Ramos (cell line): ENCODE data around the gene ULK2.
"Not testable (repeated sequence)": the region's sequence is repeated elsewhere in the genome, so short reads cannot be mapped to it uniquely, and the experiment has no call there.

Experiments used
- in situ Hi-C: fragments of 300-500 bp; cut with MboI; formaldehyde crosslinking; loops from one replicate; pipeline ENCODE4 v1.14.3; 2022; ENCODE audit warnings: low sequenced_read_pairs; ENCODE audit not compliant: unreplicated experiment

The ULK2 gene

DNA sequence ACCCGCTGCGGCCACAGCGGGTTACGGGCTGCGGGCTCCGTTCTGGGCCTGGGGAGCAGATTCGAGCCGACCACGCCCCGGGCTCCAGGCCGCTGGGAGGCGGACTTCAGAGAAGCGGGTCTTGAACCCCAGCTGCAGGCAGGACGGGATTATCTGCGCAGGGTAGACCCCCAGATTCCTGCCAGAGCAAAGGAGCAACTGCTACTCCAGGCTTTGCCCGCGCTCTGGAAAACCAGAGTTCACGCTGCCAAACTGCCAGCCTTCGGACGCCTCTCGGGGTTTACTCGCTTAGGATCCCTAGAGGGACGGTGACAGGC is 301 bp upstream of the ULK2 start:
- in situ Hi-C loops = no loop called here

DNA sequence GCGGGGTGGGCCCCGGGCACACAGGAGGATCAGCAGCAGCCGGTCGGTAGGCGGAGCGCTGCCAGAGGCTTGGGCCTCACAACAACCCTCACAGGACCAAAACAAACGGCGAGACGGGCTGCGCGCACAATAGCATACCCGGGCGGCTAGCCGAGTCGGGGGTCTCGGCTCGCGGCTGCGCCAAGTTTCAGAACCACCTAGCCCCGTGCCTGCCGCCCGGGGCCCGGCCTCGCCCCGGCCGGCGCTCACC is 732 bp downstream of the ULK2 start:
- in situ Hi-C loops = no loop called here

DNA sequence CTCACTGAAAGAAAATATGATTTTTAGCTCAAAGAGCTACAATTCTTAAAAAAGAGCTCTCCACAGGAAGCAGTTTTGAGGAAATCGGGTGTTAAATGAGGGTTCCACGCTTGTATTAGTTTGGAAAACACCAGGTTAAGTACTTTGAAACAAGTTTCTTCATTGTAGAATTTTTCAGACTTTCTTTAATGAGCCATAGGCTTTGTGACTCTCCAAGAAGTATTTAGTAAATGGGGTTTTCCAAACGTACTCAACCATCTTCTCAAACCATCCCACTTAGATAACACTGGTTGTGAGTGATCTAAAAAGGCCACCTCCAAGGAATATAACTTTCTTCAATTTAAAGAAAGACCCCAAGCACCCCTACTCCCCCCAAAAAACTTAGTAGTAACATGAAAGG is 2.7 kb downstream of the ULK2 start:
- in situ Hi-C loops = no loop called here

DNA sequence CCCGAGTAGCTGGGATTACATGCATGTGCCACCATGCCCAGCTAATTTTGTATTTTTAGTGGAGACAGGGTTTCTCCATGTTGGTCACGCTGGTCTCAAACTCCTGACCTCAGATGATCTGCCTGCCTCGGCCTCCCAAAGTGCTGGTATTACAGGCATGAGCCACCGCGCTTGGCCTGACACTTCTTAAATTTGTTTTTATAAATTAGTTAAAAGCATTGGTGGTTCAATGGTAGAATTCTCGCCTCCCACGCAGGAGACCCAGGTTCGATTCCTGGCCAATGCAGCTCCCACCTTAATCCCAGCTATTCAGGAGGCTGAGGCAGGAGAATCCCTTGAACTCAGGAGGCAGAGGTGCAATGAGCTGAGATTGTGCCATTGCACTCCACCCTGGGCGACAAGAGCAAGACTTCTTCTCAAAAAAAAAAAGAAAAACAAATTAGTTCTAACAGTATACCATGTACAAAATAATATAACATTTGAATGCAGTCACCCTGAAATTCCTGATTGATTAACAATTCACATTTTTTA is 7.0 kb downstream of the ULK2 start:
- in situ Hi-C loops = not testable (repeated sequence)

- in situ Hi-C loops = no loop called here
These were observed 10.1 kb downstream of the ULK2 start for GRCh38 chr17:19857640-19858039.

DNA sequence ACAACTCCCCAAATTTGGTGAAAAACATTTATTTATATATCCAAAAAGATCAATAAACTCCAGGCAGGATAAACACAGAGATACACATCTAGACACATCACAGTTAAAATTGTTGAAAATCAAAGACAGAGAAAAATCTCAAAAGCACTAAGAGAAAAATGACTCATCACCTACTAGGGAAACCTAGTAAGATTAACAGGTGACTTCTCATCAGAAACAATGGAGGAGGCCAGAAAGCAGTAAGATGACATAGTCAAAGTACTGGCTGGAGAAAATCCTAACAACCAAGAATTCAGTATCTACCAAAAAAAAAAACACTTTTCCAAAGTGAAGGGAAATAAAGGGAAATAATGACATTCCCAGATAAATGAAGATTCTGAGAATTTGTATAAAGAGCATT is 33.8 kb downstream of the ULK2 start:
- in situ Hi-C loops = no loop called here

GRCh38 chr17:19830061-19830460 is 37.7 kb downstream of the ULK2 start:
- in situ Hi-C loops = no loop called here

DNA sequence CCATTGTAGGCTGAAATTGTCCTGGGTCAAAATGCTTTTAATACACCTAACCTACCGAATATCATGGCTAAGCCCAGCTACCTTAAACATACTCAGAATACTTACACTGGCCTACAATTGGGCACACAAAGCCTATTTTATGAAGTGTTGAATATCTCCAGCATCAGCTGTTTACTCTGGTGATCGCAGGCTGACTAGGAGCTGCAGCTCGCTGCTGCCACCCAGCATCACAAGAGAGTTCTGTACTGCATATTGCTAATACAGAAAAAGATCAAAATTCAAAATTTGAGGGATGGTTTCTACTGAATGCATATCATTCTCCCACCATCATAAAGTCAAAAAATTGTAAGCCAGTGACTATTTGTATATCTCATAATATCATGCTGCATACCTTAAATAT is 55.3 kb downstream of the ULK2 start:
- in situ Hi-C loops = no loop called here

GRCh38 chr17:19805006-19805405 is 62.7 kb downstream of the ULK2 start:
- in situ Hi-C loops = no loop called here

DNA sequence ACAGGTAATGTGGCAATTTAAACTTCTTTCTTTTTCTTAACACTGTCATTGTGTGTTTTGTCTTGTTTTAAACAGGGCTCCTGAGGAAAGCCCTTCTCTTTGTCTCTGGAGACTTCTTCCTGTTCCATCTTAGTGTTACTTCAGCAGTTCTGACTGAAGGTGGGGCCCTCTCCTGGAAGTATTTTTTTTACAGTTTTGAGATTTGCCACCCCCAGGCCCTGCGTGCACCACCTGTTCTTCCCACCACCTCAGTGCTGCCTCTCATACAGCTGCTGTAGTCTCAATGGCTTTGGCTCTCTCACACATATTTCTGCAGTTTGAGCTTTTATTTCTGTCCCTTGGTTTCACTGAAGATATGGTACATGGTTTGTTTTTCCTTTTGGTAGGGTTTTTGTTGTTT is 67.2 kb downstream of the ULK2 start:
- in situ Hi-C loops = no loop called here

DNA sequence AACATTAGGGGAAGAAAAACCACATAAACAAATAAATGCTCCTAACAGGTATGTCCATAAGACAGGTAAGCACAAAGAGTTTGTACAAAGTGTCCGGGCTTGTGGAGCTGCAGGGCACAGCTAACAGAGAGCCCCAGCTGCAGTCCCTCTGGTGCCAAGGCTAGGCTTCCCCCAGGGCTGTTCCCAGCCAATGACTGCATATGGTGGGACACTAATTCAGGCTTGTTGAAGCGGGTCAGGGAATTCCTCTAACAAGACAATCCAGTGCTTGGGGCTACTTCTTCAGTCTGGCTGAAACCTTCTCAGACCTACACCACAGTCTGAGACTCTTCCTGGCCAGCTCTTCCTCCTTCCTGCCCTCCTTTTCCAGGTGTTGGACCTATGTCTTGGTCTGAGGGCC is 67.9 kb downstream of the ULK2 start:
- in situ Hi-C loops = no loop called here

GRCh38 chr17:19796457-19796856 is 71.3 kb downstream of the ULK2 start:
- in situ Hi-C loops = no loop called here

DNA sequence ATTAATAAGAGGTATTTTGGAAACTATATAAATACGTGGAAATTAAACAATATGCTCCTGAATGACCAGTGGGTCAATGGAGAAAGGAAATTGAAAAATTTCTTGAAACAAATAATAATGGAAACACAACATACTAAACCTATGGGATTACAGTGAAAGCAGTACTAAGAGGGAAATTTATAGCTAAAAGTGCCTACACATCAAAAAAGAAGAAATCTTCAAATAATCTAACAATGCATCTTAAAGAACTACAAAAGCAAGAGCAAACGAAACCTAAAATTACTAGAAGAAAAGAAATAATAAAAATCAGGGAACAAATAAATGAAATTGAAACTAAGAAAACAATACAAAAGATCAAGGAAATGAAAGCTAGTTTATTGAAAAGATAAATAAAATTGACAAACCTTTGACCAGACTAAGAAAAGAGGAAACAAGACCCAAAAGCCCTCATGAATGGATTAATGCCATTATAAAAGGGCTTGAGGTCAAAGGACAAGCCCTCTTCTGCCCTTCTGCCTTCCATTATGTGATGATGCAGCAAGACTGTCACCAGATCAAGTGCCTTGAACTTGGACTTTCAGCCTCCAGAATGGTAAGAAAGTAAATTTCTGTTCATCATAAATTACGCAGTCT is 75.7 kb downstream of the ULK2 start:
- in situ Hi-C loops = no loop called here

DNA sequence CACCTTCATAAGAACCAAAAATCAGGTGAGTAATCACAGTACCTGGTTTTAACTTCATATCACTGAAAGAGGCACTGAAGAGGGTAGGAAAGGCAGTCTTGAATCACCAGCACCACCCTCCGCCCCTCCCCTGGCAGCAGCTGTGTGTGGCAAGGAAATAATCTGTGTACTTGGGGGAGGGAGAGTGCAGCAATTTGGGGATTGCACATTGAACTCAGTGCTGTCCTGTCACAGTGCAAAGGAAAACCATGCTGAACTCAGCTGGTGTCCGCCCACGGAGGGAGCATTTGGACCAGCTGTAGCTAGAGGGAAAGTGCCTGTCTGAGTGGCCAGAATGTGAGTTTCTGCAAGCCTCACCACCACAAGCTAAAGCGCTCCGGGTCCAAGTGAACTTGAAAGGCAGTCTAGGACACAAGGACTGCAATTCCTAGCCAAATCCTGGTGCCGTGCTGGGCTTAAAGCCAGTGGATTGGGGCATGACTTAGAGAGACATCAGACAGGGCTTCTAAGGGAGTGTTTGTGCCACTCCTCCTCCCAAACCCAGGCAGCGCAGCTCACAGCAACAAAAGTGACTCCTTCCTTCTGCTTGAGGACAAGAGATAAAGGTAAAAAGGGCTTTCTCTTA is 79.9 kb downstream of the ULK2 start:
- in situ Hi-C loops = no loop called here

GRCh38 chr17:19785854-19786253 is 81.9 kb downstream of the ULK2 start:
- in situ Hi-C loops = no loop called here

- in situ Hi-C loops = no loop called here
These were observed 86.0 kb downstream of the ULK2 start for GRCh38 chr17:19781488-19782458.

DNA sequence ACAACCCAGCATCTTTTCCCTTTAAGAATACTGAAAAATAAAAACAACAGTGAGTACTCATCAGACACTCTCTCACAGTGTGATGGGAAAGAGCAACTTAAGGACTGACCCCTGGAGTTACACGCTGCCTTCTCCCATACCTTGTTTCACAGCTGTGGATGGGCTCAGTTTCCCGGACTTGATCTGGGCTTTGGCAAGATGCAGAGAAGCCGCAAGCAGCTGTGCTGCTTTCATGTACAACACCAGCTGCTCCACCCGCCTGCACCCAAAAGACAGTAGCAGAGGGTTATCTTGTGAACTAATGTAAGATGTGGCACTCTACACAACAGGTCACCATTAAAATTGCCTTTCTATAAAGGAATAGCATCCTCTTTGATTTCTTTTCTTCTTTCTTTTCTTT is 86.9 kb downstream of the ULK2 start:
- in situ Hi-C loops = no loop called here

- in situ Hi-C loops = no loop called here
These were observed 94.2 kb downstream of the ULK2 start for GRCh38 chr17:19773534-19773933.

DNA sequence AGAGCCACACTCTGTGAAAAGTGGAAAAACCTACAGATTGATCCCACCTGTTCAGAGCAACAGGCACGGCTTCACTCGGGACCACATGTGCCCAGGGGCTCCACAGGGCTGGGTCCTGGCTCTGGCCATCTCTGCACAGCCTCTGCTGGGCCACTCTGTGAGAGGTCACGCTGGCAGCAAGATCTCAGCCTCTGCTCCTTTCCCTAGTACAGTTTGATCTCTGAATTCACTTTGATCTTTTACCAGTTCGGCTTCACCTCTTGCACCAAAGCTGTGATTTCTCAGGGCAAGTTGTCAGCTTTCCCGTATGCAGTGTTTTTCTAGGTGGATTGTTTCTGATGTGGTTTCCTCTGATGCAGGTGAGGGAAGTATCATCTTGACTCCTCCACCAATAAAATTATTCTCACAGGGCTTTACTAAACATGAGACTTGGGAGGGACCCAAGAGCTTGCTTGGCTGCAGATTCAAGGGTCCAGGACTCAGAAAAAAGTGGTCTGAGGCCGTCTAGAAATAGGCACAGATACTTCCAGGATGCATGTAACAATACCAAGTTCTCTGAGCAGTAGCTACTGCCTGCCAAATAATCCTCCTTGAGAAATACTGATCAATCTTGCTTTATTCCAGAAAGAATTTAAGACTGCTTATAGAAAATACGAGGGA is 95.6 kb downstream of the ULK2 start:
- in situ Hi-C loops = no loop called here

DNA sequence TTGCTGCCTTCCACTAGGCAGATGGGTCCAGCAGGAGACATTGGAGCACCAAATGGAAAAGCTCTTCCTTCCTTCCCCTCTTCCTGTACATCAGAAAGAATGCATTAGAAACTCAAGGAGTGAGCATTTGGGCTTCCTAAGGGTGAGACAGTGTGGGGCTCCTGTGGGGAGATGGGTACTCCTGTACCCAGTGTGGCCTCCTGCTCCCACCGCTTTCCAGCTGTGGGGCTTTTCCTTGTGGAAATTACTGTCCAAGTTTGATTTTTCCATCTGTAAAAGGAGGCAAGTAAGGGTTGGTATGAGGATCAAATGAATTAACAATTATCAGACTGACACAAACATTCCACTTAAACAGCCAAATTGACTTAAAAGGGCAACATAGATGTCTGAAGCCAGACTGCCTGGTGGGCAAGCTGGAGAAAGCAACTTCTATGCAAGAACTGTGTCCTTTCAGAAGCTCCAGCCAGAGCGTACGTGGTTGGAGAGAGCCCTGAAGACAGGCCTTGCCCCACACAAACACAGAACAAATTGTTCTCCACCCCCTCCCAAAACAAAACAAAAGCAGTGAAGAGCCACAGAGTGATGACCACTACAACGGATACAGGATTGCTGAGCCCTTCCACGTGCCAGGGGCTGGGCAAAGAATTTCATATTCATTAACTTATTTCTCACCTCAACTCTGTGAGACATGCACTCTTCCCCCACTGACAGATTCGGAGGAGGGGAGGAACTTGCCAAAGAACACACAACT is 96.6 kb downstream of the ULK2 start:
- in situ Hi-C loops = no loop called here
